ENCODE measurements around the gene SYNJ2BP.
A peak's percentile ranks its signal among the peaks of the same experiment; 100 is the strongest.
"Not testable (repeated sequence)": the region's sequence is repeated elsewhere in the genome, so short reads cannot be mapped to it uniquely, and the experiment has no call there.

The SYNJ2BP gene, protein sequence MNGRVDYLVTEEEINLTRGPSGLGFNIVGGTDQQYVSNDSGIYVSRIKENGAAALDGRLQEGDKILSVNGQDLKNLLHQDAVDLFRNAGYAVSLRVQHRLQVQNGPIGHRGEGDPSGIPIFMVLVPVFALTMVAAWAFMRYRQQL

DNA sequence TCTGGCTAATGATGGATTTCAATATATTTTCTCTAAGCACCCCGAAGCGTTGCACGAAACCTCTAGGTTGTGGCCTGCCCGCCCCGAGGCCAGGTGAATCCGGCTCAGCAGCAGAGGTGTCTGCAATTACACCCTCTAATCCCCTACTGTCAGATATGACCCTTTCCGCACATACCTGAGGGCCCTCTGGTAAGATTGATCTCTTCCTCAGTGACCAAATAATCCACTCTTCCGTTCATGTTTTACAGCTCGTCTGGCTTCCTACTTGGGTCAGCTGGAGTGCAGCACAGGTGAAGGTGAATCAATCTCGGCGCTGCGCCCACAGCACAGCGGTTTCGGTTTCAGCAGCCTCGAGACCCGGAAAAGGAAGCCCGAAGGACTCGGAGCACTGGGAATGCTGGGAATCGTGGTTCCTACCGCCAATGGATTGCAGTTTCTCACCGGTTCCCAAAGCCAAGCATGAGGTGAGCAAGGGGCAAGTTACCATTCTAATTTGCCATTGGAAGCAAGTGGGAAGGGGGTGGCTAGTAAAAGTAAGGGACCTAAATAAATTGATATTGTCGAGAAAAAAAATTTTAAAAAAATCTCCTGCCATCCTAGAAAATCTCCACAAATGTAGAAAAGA, at the start of gene SYNJ2BP:
Gene SYNJ2BP (minus strand): TSS at position 366 of the 625 bp plus-strand sequence. CDS start 127 bp downstream, at position 239.
- DNase-seq = peak; percentile 52

DNA sequence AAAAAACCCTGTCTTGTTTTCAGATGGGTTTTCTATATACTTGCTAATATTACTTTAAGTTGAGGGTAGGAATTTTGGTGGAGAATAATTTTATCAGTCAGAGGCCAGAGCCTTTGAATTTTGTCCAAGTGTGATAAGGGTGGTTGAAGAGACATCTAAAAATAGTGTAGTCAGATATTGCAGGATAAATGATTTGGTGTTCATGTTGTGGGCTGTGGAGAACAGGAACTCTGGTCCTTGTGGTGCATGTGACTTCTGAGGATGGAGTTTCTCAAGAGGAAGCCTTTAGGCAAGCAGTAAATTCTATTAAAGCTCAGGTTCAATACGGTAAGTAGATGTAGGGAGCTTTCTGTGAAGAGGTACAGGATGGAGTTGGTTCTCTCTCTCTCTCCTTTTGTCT, 37.8 kb upstream of the SYNJ2BP start:
- DNase-seq = no peak

DNA sequence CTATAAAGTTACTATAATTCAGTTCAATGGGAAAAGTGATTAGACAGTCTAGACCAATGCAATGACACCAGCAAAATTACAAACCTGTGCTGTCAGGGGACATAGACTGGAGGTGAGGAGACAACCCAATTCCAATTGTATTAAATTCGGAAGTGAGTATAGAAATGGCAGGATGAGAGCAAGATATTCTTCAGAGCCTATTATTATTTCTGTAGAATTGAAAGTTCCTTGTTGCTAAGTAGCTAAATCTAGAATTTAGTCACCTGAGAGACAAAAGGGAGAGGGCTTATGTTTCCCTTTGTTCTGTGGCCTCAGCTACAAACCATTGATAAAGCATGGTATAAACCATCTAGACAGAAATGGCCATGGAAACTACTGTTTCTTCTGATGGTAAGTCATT, 35.0 kb upstream of the SYNJ2BP start, which contains the start of gene ADAM21:
Gene ADAM21 (plus strand): TSS at position 301 of the 400 bp plus-strand sequence. CDS start 5,326 bp downstream, outside the sequence.
- DNase-seq = no peak

DNA sequence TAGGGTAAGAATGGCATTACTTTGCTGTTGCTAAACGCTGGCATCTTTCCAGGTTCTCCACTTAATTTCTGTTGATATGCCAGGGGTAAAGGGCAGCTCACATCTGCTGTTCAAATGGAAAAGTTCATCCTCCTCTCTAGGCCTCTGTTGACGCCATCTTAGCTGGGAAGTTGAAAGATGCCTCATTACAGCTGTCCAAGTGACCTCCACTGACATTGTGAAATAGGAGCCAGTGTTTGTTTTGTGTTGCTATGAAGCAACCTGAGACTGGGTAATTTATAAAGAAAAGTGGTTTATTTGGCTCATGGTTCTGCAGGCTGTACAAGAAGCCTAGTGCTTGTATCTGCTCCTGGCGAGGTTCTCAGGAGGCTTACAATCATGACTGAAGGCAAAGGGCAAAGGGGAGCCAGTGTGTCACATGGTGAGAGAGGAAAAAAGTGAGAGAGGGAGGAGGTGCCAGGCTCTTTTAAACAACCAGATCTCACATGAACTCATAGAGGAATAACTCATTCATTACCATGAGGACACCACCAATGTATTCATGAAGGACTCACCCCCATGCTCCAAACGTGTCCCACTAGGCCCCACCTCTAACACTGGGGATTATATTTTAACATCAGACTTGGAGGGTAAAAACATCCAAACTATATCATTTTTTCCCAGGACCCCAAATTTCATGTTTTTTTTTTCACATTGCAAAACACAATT, 31.9 kb upstream of the SYNJ2BP start:
- DNase-seq = no peak

DNA sequence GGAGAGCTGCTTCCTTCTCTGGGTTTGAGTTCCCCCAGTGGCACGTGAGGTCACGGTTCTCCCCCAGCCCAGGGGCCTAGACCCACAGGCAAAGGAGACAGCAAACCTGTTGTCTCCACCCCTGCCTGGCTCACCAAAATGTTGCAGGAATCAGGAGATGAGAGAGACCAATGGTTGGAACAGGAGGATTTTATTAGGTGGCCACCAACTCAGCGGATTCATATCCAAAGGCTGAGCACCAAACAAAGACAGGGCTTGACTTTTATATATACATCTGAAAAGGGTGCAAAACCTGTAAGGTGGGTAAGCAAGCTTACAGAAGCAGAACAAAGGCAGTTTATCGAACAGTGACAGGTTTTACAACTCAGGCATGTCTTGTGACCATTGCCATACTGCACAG, 25.9 kb upstream of the SYNJ2BP start:
- no peak for DNase-seq

DNA sequence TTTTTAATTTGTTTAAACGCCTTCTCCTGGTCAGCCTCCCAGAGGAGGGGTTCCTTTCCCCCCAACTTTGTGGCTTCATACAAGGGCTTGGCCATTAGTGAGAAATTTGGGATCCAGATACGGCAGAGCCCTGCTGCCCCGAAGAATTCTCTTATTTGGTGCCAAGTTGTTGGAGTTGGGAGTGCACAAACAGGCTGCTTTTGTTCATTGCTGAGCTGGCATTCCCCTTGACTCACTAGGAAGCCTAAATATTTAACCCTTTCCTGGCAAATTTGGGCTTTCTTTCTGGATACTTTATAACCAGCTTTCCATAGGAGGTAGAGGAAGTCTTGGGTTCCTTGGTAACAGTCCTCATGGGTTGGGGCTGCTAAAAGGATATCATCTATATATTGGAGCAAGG, 24.8 kb upstream of the SYNJ2BP start:
- DNase-seq = no peak

DNA sequence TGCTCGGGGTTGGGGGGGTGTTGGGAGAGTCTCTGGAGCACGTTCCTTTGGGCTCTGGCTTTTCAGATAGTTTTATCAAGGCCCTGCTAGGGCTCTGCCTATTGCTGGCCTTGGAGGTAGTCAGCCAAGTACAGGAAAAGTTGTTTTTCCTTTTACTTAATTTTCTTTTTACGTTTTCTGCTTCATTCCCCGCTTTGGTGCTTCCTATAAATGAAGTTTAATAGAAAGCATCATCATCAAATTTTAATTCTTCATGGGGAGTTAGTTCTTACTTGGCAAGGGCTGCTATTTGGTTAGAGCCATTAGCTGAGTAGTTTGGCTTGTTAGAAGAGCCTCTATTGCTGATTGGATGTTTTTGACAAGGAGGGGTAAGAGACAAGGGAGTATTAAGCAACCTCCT, 20.0 kb upstream of the SYNJ2BP start:
- DNase-seq = no peak

DNA sequence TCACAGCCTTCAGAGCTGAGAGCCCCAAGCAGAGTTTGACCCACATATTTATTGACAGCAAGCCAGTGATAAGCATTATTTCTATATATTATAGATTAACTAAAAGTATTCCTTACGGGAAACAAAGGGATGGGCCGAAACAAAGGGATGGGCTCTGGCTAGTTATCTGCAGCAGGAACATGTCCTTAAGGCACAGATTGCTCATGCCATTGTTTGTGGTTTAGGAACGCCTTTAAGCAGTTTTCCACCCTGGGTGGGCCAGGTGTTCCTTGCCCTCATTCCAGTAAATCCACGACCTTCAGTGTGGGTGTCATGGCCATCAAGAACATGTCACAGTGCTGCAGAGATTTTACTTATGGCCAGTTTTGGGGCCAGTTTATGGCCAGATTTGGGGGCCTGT, 9.7 kb upstream of the SYNJ2BP start:
- DNase-seq = not testable (repeated sequence)

DNA sequence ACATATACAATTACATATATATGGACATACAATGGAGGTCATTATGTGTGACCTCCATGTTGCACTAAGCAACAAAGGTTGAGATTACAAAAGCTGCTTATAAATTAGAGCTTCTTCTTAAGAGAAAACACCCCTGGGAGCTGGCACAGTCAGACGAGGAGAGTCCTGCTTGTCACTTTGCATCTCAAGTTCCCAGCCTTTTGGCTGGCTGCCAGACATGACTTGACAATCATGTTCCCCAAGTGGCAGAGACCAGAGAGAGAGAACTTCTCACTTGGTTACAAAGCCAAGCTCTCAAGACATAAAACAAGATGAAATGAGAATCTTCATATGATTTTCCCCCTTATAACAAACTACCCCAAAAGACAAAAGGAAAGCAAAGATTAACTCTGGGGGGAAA, 8.5 kb upstream of the SYNJ2BP start:
- no peak for DNase-seq

DNA sequence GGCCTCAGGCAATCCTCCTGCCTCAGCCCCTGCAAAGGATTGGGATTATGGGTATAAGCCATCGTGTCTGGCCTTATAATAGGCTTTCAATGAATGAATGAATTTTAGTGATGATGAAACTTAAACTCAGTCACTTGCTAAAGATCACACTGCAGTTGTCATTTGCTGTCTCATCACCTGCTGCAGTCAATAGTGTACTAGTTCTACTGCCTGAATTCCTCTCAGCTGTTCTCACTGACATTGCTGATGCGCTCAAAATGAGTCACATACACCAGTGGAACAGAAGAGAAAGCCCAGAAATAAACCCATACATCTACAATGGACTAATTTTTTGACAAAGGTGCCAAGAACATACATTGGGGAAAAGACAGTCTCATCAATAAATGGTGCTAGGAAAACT, 5.6 kb upstream of the SYNJ2BP start:
- DNase-seq = no peak

DNA sequence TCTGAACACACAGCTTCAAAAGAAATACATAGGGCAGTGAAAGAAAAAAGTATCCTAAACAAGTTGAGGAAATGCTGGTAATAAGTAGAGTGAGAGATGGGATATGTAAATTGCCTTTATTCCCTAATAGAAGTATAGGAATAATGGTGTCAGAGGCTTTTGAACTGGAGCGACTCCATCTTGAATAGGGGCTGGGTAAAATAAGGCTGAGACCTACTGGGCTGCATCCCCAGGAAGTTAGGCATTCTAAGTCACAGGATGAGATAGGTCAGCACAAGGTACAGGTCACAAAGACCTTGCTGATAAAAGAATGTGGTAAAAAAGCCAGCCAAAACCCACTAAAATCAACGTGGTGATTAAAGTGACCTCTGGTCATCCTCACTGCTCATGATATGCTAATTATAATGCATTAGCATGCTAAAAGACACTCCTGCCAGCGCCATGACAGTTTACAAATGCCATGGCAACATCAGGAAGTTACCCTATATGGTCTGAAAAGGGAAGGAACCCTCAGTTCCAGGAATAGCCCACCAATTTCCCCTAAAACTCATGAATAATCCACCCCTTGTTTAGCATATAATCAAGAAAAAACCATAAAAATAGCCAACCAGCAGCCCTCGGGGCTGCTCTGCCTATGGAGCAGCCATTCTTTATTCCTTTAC, 2.5 kb upstream of the SYNJ2BP start:
- DNase-seq = not testable (repeated sequence)

DNA sequence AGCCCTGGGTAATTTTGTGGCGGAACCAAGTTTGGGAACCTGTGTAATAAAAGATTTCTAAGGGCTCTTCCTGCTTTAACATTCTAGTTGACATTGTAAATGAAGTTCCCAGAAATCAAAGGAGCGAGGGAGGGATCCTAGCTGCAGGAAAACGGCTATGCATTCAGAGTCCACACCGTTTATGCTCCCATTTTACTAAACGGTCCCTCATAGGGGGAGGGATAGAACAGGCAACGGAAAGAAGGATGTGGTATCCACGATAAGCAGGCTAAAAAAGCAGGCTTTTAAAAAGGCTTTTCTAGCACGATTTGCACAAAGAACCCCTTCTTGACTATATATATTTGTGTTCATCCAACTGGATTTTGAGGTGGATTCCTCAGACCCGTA, 559 bp downstream of the SYNJ2BP start:
- no peak for DNase-seq

DNA sequence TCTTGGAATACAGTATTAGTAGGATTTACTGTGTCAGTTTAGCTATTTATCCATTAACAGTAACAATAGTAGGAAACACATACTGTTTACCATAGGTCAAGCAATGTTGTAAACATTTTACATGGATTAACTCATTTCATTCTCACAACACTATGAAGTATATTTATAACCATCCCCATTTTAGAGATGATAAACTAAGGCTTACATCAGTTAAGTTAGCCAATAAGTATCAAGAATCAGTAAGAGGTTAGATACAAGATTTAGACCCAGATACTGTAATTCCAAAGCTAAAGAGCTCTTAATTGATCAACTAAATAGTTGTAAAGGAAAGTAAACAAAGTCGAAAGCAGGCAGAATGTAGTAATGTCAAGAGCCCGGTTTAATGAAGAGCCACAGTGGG, 1.1 kb downstream of the SYNJ2BP start:
- DNase-seq = no peak

DNA sequence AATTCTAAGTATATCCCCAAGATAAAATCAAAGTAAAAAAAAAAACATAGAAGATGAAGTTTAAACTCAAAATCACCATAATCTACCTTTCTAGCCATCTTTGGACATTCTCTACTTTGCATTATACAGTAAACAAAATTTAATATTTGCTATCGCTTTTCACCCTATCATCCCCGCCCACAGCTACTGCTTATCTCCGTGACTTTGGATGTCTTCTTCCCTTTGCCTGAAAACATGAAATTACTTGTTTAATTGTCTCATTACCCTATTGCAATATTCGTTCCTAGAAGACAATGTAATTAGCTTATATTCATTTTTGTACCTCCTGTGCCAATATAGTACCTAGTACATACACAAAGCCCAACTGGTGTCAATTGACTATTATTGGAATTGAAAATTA, 9.3 kb downstream of the SYNJ2BP start:
- no peak for DNase-seq

DNA sequence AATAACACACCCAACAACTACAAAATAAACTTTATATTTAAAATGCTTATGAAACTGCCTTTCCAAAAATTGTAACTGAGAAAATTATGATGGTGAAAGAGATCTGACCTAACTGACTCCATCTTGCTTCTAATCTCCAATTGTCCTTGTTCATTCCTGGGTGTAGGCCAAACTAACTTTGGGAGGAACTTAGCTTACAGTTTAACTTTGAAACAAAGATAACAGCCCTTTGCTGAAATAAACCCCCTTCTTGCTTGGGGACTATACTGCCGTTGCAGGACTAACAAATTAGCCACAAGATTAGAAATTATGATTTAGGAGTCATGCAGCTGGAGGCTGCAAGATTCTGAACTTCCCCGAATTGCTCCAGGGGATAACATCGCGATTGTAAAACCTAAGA, 10.7 kb downstream of the SYNJ2BP start:
- not testable (repeated sequence) for DNase-seq

DNA sequence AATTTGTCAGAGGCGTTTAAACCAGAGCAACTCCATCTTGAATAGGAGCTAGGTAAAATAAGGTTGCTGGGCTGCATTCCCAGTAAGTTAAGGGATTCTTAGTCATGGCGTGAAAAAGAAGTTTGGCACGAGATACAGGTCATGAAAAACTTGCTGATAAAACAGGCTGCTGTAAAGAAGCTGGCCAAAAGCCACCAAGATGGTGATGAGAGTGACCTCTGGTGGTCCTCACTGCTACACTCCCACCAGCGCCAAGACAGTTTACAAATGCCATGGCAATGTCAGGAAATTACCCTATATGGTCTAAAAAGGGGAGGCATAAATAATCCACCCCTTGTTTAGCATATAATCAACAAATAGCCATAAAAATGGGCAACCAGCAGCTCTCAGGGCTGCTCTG, 13.6 kb downstream of the SYNJ2BP start:
- not testable (repeated sequence) for DNase-seq

DNA sequence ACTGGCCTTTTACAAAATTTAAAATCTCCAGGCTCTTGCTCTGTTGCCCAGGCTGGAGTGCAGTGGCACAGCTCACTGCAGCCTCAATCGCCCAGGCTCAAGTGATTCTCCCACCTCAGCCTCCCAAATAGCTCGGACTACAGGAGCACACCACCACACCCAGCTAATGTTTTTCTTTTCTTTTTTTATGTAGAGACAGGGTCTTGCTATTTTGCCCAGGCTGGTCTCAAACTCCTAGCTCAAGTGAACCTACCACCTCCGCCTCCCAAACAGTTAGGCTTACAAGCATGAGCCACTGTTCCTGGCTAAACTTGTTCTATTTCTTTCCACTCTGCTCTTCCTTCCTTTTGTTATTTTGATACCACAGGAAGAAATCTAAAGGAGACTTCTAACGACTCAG, 15.2 kb downstream of the SYNJ2BP start:
- DNase-seq = no peak

DNA sequence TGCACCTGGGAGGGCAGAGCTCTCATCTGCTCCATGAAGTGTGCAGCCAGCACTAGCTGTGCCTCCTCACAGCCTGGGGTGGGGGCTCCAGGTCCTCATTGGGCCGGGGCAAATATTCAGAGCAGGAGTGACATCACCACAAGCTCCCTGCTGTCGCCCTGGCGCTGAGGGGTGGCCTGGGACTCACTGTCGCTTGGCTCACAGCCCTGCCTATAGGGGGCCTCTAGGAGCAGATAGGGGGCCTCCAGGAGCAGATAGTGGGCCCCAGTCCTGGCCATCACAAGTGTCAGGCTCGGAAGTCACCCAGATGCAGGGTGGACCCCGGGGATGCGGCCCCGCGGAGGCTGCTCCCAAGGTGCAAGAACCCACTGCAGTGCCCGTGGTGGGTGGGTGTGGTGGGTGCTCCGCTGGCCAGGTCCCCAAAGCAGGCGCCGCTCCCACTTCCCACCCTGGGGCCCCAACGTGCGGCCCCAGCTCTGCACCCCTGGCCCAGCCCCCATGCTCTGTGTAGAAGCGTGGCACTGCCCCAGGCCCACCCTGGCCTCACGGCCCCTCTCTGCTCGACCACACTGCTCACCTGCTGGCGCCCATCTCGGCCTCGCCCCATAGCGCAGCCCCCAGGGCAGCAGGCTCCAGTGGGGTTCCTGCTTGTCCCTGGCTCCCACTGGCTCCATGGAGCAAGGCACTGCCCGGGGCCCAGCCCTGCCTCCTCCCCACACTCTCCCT, 18.0 kb downstream of the SYNJ2BP start:
- no peak for DNase-seq

DNA sequence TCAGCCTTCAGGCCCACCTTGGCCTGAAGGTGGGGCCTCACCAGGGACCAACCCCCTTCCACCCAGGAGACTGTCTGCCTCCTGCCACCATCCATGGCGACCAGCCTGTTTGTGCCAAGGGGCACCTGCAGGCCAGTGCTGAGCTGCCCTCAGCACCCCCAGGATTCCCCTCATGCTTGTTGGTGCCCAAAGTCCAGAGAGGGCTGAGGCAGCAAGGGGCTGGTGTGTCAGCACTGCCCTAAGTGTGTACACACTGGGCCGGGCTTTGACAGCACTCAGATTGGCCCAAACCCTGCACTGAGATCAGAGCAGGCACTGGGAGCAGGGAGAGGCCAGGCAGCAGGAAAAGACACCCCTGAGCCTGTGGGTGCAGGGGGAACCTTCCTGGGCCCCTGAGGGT, 18.6 kb downstream of the SYNJ2BP start:
- DNase-seq = no peak

DNA sequence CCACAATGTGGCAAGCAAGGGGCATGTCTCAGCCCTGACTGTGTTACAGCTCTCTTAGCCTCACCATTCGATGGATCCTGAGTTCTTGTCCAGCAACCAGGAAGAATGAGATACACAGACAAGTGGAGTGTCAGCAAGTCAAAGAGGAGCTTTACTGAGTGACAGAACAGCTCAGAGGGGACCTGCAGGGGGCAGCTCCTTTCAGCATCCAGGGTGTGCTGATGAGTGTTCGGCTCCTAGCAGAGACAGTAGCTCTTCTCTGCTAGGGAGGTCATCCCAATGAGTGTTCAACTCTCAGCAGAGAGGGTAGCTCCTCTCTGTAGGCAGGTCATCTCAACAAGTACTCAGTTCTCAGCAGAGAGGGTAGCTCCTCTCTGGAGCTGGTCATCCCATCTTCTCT, 19.1 kb downstream of the SYNJ2BP start:
- no peak for DNase-seq

DNA sequence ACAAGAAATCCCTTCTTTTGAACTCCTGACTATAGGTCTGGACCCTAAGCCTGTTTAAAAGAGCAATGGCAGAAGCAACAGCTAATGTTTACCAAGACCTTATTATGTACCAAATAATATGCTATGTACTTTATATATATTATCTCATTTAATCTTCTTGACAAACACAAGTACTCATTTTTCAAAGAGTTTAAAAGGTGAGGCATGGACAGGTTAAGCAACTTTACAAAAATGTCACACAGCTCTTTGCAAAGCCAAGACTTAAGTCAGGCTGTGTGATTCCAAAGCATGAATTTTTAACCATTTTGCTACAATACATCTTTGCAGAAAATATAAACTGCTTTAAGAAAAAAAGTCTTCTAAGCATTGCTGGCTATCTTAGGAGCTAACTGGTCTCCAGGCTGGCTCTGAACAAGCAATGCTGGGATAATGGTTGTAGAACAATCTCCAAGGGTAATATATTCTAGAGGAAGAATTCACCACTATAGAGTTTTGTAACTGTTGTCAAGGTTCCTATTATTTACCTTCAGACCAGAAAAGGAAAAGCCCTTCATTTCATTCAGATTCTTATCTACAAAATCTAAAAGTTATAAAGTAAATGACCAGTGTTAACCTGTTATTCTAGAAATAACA, 22.1 kb downstream of the SYNJ2BP start:
- DNase-seq = no peak

DNA sequence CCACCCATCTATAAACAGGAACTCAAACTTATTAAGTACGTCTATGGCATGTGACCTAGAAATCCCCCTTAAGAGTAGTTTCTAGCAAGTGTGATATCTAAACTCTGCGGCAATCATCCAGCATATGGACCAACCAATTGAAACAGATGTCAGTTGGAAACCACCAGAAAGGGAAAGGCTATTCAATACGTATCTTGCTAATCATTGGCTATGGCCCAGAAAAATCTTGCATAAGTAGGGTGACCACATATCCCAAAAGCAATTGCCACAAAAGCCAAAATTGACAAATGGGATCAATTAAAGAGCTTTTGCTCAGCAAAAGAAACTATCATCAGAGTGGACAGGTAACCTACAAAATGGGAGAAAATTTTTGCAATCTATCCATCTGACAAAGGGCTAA, 24.2 kb downstream of the SYNJ2BP start:
- no peak for DNase-seq

All from stimulated activated CD4-positive, alpha-beta T cell treated with anti-CD3 and anti-CD28 coated beads, Interleukin-1b, Interleukin-23, amount 100 ng/mL, for 48 hours (primary cell).